Head of caudate nucleus (tissue), 42 donors: ENCODE data around the gene DKK3.

Experiments used
- DNase-seq, 42 donors: peaks; one replicate each; pipeline versions ENCODE4 v3.0.0 to v3.0.0-alpha.2; 2020 to 2021; ENCODE audit warnings: mixed read lengths in 7 of 42
- intact Hi-C: fragments of 100-400 bp; cut with DNase I; formaldehyde crosslinking; loops from one replicate; pipeline ENCODE4 v1.15.0; 2022

Gene DKK3

DNA sequence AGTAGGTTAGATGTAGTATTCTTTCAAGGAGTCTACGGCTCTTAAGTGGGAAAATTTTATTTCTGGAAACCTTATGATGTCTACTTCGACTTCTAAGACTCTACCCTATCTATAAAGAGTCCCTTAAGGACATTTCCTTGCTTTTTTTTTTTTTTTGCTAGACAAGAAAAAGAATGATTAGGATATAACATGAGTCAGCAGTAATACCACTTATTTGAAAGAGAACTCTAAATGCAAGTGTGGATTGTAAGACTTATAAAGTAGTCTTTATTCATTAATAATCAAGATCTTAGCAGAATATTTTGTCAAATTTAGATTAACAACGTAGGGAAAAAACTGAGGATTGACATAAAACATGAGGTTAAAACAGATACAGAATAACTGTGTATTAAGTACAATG lies 71.0 kb downstream of the DKK3 start:
- intact Hi-C loops: loop anchor here (10.0 kb wide), 1 partner anchor 347 kb away; no protein-coding TSS in a partner anchor
- DNase-seq: no peak

GRCh38 chr11:11935536-11935935 lies 72.9 kb downstream of the DKK3 start:
- no peak for DNase-seq
- intact Hi-C loops: loop anchor here (10.0 kb wide), 1 partner anchor 349 kb away; no protein-coding TSS in a partner anchor

GRCh38 chr11:11931461-11932055 lies 76.9 kb downstream of the DKK3 start:
- intact Hi-C loops: loop anchor here (5.0 to 10.0 kb wide), 3 partner anchors 111 to 353 kb away; no protein-coding TSS in a partner anchor
- peak in 11 of 42 donors; percentile 8 to 62 (median 26) for DNase-seq

DNA sequence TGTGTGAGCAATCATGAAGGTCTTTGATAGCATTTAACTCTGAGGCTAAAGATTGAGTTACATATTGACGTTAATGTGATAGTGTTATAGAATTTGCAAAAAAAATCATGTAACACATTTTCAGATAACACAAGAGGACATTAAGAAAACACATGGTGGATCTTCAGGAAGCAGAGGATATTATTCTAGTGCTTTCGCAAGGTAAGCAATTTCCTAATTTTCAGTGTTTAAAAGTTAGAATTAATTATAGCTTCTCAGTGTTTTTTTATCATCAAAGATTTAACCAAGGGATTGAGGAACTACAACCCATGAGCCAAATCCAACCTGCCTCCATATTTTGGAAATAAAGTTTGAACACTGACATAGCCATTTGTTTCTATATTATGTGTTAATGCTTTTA lies 78.5 kb downstream of the DKK3 start:
- no peak for DNase-seq
- intact Hi-C loops: loop anchor here (5.0 to 10.0 kb wide), 3 partner anchors 112 to 355 kb away; no protein-coding TSS in a partner anchor

DNA sequence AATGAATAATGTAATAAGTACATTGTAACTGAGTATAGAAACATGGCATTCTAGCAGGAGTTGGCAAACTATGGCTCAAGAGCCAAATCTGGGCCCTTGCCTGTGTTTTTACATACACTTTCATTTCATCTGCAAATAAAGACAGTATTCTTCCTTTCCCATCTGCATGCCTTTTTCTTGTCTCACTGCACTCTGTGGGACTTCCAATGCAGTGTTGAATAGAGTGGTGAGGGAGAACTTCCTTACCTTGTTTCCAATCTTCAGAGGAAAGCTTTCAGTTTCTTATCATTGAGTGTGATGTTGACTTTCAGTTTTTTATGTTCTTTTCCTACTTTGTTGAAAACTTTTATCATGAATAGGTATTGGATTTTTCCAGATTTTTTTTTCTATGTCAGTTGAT lies 84.6 kb downstream of the DKK3 start:
- intact Hi-C loops: no loop called here
- DNase-seq: no peak

GRCh38 chr11:11916981-11917399 lies 91.4 kb downstream of the DKK3 start:
- no peak for DNase-seq
- intact Hi-C loops: no loop called here

DNA sequence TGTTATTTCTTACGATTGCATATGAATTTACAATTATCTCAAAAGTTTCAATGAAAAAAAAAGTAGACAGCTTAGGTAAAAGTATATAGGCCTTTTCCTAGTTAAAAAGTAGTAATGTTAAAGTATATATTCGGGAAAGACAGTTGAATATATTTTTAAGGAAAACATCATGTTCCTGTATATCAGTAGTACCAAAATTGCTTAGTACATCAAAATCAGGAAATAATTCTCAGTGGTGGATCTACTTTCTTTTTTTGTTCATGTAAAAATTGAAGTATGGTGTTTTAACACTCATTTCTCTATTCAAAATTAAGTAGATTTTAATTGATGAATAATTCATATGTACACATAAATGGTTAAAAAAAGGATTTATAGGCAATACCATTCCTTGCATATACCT lies 92.8 kb downstream of the DKK3 start:
- intact Hi-C loops: no loop called here
- no peak for DNase-seq

- DNase-seq: no peak
- intact Hi-C loops: no loop called here
Observed at GRCh38 chr11:11913395-11913794, 95.0 kb downstream of the DKK3 start.
